HEK293 (cell line): ENCODE results near the gene INPP5B.
A peak's percentile ranks its signal among the peaks of the same experiment; 100 is the strongest.

Experiments used
- CTCF ChIA-PET: fragments of 350-600 bp; formaldehyde crosslinking; extraction: SDS; loops from one replicate; lab custom pipeline; 2021; ENCODE audit warnings: antibody characterized with exemption; lab: Yijun Ruan, JAX
- POLR2A ChIA-PET: fragments of 300-600 bp; formaldehyde crosslinking; extraction: SDS; loops from one replicate; lab custom pipeline; 2020; ENCODE audit warnings: antibody characterized with exemption, inconsistent platforms; lab: Yijun Ruan, JAX
- H3K27ac ChIP-seq: fragments of 200-500 bp; sonication (Bioruptor generic); 2 replicates; pipeline ENCODE4 v1.5.1; 2014; ENCODE audit warnings: low read depth, low read length, control low read depth, inconsistent platforms; ENCODE audit errors: extremely low read depth
- H3K36me3 ChIP-seq, 2 experiments: fragments of 200-500 bp in 1 of 2; sonication (Bioruptor generic) in 1 of 2; 1 replicate in 1 of 2; 2 replicates in 1 of 2; pipeline ENCODE4 v1.5.1; 2014 to 2017; ENCODE audit warnings: inconsistent platforms in 2 of 2, low read length in 2 of 2; ENCODE audit not compliant: control insufficient read depth in 2 of 2, insufficient read depth in 1 of 2
- H3K4me1 ChIP-seq: fragments of 200-500 bp; sonication (Bioruptor generic); 2 replicates; pipeline ENCODE4 v1.5.1; 2014; ENCODE audit warnings: mild to moderate bottlenecking, low read length, inconsistent platforms; ENCODE audit not compliant: control insufficient read depth, insufficient read depth
- H3K4me3 ChIP-seq: 2 replicates; pipeline ENCODE4 v1.5.1; 2011; ENCODE audit warnings: low read depth, mild to moderate bottlenecking, control low read depth, low read length, moderate library complexity
- H3K9me3 ChIP-seq: fragments of 200-500 bp; sonication (Bioruptor generic); 2 replicates; pipeline ENCODE4 v1.5.1; 2014; ENCODE audit warnings: low read depth, low read length, inconsistent platforms; ENCODE audit not compliant: control insufficient read depth, insufficient read depth
- BCL11B ChIP-seq: fragments of 450-650 bp; formaldehyde crosslinking; IDR thresholded peaks from 2 replicates; pipeline ENCODE4 v1.5.1; 2016; ENCODE audit warnings: low read depth, missing biosample characterization, missing genetic modification characterization
- INSM2 ChIP-seq: fragments of 450-650 bp; formaldehyde crosslinking; IDR thresholded peaks from 2 replicates; pipeline ENCODE4 v1.5.1; 2016; ENCODE audit warnings: missing biosample characterization, missing genetic modification characterization
- PRDM1 ChIP-seq: fragments of 450-650 bp; formaldehyde crosslinking; IDR thresholded peaks from 2 replicates; pipeline ENCODE4; 2016; ENCODE audit warnings: missing biosample characterization, missing genetic modification characterization
- YY2 ChIP-seq: fragments of 450-650 bp; formaldehyde crosslinking; IDR thresholded peaks from 2 replicates; pipeline ENCODE4 v1.5.1; 2016; ENCODE audit warnings: missing biosample characterization, missing genetic modification characterization
- ZBTB11 ChIP-seq: fragments of 450-650 bp; formaldehyde crosslinking; conservative IDR thresholded peaks from 2 replicates; pipeline ENCODE4 v1.5.1; 2016; ENCODE audit warnings: low read depth, missing biosample characterization, missing genetic modification characterization
- ZNF140 ChIP-seq: fragments of 450-650 bp; formaldehyde crosslinking; IDR thresholded peaks from 2 replicates; pipeline ENCODE4 v1.5.1; 2016; ENCODE audit warnings: missing biosample characterization, missing genetic modification characterization
- ZNF302 ChIP-seq: fragments of 450-650 bp; formaldehyde crosslinking; IDR thresholded peaks from 2 replicates; pipeline ENCODE4 v1.5.1; 2016; ENCODE audit warnings: missing biosample characterization, missing genetic modification characterization, low read depth
- ZNF510 ChIP-seq: fragments of 450-650 bp; formaldehyde crosslinking; IDR thresholded peaks from 2 replicates; pipeline ENCODE4 v1.5.1; 2018; ENCODE audit warnings: mild to moderate bottlenecking, missing genetic modification characterization, missing biosample characterization; ENCODE audit not compliant: insufficient replicate concordance
- ZNF555 ChIP-seq: fragments of 450-650 bp; formaldehyde crosslinking; conservative IDR thresholded peaks from 2 replicates; pipeline ENCODE4 v1.5.1; 2017; ENCODE audit warnings: missing biosample characterization, mild to moderate bottlenecking, missing genetic modification characterization, inconsistent platforms
- ZNF596 ChIP-seq: fragments of 450-650 bp; IDR thresholded peaks from 2 replicates; pipeline ENCODE4 v1.5.0; 2018; ENCODE audit warnings: missing biosample characterization, mild to moderate bottlenecking, missing genetic modification characterization, moderate library complexity
- ZNF670 ChIP-seq: fragments of 450-650 bp; formaldehyde crosslinking; IDR thresholded peaks from 2 replicates; pipeline ENCODE4 v1.5.1; 2016; ENCODE audit warnings: missing biosample characterization, missing genetic modification characterization, low read depth
- TF ChIP-seq, protein P1 (sequence below): fragments of 450-650 bp; formaldehyde crosslinking; IDR thresholded peaks from 2 replicates; pipeline ENCODE4 v1.5.1; 2016; ENCODE audit warnings: missing biosample characterization, missing genetic modification characterization

Gene INPP5B

DNA sequence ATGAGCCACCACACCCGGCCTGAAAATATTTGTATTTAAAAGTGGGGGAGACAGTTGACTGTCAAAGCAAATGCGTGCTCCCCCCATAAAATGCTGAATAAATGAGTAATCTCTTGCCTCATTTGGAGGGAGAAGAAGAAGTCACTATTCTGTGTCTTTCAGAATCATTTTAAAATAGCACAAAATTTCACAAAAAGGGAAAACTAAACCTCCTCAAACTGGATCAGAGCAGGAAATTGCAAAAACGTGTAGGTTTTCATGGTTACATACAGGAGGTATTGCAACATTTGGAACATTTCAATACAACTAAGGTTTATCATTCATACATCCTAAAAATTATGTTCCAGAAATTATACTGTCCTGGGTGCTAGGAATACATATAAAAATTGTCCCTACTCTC is 101.1 kb downstream of the INPP5B start (continued):
- no peak for TF ChIP-seq ZNF555 (tag by site-specific recombination)
- no peak for TF ChIP-seq BCL11B (tag by site-specific recombination)

DNA sequence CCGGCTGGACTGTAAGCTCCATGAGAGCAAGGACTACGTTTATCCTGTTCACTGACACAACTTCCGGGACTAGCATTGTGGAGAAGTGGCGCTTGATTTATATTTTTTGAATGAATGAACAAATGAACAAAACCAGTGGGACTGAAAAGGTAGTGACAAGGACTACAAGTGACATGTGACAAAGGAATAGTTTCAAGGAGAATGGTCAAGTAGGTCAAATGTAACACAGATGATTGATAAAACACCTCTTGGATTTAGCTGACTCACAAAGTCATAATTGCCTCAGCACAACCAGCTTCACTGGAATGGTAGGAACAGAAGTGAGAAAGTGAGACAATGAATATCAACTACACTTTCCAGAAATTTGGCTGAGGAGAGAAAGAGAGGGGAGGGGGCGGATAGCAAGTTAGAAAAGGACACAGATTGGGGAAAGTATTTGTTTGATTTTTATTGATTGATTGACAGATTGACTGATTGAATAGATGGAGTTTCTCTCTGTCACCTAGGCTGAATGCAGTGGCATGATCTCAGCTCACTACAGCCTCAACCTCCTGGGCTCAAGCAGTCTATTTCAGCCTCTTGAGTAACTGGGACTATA is 101.7 kb downstream of the INPP5B start:
- ChIA-PET CTCF (interaction anchor here (1.0 kb wide), 1 partner anchor 14 kb away, joined by 5 read pairs; the partner anchor contains the start of gene MTF1), POLR2A (interaction anchor here (0.8 kb wide), 1 partner anchor 14 kb away, joined by 3 read pairs; the partner anchor contains the start of gene MTF1)
- no peak overlapping the region for H3K4me3 ChIP-seq
- peak; percentile 60 for TF ChIP-seq PRDM1
- TF ChIP-seq, protein P1, sequence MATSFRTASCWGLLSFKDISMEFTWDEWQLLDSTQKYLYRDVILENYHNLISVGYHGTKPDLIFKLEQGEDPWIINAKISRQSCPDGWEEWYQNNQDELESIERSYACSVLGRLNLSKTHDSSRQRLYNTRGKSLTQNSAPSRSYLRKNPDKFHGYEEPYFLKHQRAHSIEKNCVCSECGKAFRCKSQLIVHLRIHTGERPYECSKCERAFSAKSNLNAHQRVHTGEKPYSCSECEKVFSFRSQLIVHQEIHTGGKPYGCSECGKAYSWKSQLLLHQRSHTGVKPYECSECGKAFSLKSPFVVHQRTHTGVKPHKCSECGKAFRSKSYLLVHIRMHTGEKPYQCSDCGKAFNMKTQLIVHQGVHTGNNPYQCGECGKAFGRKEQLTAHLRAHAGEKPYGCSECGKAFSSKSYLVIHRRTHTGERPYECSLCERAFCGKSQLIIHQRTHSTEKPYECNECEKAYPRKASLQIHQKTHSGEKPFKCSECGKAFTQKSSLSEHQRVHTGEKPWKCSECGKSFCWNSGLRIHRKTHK (tag by site-specific recombination) = no peak
- no peak overlapping the region for H3K27ac ChIP-seq
- H3K4me1 ChIP-seq = no peaks in the 10 kb centered on the region
- no peaks in the 10 kb centered on the region for H3K9me3 ChIP-seq
- peaks cover 4 to 51% of the 10 kb centered on the region in 2 experiments; a peak in 2 of 3 replicates for H3K36me3 ChIP-seq

DNA sequence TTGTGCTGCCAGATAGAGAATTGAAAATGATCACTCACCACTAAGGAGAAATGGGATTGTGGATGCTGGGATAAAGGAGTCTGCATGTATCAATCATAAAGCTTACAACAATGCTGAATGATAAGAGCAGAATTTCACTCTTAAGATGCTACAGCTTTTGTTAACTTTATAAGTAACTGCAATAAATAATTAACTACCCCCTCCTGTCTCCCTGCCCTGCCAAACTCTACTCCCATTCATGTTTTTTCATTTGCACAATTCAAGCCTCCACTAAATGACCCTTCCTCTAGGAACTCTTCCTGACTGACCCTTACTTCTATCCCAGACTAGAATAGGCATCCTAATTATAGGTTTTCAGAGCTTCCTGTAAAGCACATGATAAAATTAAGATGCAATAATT is 102.3 kb downstream of the INPP5B start:
- CTCF ChIA-PET = interaction anchor here (1.0 kb wide), 1 partner anchor 15 kb away, joined by 5 read pairs; the partner anchor contains the start of gene MTF1
- peaks cover under 1 to 52% of the 10 kb centered on the region in 2 experiments; a peak in 2 of 3 replicates for H3K36me3 ChIP-seq
- H3K4me1 ChIP-seq = no peaks in the 10 kb centered on the region

More for the DNA sequence above, 102.3 kb downstream of the INPP5B start:
- no peak for TF ChIP-seq ZNF140 (tag by site-specific recombination)
- TF ChIP-seq INSM2 (tag by site-specific recombination) = no peak
- no peak for TF ChIP-seq ZNF670 (tag by site-specific recombination)
- no peak for TF ChIP-seq YY2 (tag by site-specific recombination)
- no peak for TF ChIP-seq ZNF596 (tag by site-specific recombination)
- no peak for TF ChIP-seq ZNF510 (tag by site-specific recombination)
- no peak for TF ChIP-seq ZNF302 (tag by site-specific recombination)
- TF ChIP-seq ZBTB11 = no peak
- no peaks in the 10 kb centered on the region for H3K9me3 ChIP-seq
- no peak overlapping the region for H3K4me3 ChIP-seq
- no peak overlapping the region for H3K27ac ChIP-seq
- POLR2A ChIA-PET = interaction anchor here (0.8 kb wide), 1 partner anchor 15 kb away, joined by 3 read pairs; the partner anchor contains the start of gene MTF1
